Activated CD4-positive, alpha-beta T cell treated with anti-CD3 and anti-CD28 coated beads, Interleukin-2, amount 50 U/mL, for 1 hour (primary cell): ENCODE data around the gene ISLR2.
A peak's percentile ranks its signal among the peaks of the same experiment; 100 is the strongest.
"Not testable (repeated sequence)": the region's sequence is repeated elsewhere in the genome, so short reads cannot be mapped to it uniquely, and the experiment has no call there.

ENCODE experiments used
- DNase-seq: peaks from one replicate; pipeline ENCODE4 v3.0.0-alpha.2; 2020

The ISLR2 gene, protein sequence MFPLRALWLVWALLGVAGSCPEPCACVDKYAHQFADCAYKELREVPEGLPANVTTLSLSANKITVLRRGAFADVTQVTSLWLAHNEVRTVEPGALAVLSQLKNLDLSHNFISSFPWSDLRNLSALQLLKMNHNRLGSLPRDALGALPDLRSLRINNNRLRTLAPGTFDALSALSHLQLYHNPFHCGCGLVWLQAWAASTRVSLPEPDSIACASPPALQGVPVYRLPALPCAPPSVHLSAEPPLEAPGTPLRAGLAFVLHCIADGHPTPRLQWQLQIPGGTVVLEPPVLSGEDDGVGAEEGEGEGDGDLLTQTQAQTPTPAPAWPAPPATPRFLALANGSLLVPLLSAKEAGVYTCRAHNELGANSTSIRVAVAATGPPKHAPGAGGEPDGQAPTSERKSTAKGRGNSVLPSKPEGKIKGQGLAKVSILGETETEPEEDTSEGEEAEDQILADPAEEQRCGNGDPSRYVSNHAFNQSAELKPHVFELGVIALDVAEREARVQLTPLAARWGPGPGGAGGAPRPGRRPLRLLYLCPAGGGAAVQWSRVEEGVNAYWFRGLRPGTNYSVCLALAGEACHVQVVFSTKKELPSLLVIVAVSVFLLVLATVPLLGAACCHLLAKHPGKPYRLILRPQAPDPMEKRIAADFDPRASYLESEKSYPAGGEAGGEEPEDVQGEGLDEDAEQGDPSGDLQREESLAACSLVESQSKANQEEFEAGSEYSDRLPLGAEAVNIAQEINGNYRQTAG

DNA sequence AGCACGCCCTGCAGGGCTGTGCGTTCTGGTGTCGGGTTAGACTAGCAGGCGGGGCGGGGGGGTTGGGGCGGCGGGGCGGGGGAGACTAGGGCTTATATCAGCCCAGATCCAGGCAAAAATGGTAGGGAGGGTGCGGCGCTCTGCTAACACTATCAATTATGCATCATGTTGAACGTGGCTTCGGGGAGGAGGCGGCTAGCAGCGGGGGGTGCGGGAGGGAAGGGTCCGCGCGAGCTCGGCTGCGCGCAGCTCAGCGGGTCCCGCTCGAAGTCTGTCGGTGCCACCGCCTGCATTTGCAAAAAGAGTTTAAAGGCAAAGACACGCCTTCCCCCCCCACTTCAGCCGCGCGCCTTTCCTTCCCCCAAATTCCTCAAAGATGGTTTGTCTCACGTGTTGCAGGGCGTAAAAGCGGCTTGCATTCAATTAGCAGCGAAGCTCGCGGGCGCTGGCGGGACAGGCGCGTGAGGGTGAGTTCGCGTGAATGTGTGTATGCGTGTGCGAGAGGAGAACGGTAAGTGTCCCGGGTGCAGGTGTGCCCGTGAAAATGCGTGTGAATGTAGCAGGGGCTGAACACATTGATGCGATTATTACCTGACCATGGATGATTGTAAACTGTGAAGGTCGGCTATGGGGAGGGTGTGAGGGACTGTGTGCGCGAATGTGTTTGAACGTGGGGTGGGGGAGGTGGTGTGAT is at the start of gene ISLR2:
TSS of gene ISLR2 (plus strand) at position 432 of the 694 bp plus-strand sequence. CDS start 2,169 bp downstream, outside the sequence.
- no peak for DNase-seq

DNA sequence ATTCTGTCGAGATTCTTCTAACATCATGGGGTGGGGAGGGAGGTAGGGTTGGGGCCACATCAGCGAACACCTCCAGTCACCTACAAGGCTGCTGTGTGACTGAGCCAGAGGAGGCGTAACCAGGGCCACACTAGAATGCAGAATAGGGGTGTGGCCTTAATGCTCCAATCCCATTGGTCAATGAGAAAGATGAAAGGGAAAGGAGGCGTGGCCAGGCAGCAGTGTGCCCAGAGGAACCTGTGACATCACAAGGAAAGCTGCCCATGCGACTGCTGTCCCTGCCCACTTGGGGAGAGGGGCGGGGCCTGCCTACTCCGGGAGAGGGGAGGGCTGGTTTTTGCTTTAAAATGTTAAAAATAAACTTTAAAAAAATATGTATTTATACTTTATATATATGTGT is 47.9 kb upstream of the ISLR2 start, which contains the start of gene GOLGA6A:
TSS of gene GOLGA6A (minus strand) at position 101 of the 400 bp plus-strand sequence. CDS start at position 60, 41 bp downstream.
- DNase-seq: not testable (repeated sequence)

DNA sequence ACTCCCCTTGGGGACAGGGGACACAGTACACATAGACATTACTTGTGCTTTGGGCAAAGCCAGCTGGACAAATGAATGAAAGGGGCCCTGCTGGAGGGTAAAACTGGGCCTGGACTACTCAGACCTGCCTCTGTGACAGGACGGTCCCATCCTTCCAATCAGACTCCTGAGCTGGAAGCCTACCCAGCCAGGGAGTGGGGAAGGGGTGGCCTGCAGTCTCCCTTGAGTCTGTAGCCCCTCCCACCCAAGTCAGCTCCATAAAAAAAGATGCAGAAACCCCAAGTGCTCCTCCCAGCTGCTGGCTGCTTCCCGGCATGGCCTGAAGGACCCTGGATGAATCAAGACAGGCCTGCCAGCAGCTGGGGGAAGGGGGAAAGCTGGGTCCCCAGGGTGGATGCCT is 35.8 kb upstream of the ISLR2 start:
- not testable (repeated sequence) for DNase-seq

DNA sequence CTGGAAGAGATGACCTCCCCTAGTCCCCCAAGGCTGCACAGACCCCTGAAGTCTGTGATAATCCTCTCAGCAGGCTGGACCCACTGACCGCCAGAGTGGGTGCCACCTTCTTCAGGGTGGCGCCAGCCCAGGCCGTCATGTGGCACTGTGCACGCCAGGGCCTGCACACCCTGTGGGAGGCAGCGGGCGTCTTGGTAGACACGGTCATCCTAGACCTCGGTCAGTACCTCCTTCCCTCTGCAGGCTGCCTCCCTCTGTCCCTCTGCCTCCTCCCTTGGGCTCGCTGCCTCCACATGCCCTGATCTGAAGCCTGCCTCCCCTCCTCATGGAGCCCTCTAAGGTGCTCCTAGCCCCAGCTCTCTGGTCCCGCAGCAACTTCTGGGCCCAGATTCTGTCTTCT is 34.8 kb upstream of the ISLR2 start:
- DNase-seq: not testable (repeated sequence)

DNA sequence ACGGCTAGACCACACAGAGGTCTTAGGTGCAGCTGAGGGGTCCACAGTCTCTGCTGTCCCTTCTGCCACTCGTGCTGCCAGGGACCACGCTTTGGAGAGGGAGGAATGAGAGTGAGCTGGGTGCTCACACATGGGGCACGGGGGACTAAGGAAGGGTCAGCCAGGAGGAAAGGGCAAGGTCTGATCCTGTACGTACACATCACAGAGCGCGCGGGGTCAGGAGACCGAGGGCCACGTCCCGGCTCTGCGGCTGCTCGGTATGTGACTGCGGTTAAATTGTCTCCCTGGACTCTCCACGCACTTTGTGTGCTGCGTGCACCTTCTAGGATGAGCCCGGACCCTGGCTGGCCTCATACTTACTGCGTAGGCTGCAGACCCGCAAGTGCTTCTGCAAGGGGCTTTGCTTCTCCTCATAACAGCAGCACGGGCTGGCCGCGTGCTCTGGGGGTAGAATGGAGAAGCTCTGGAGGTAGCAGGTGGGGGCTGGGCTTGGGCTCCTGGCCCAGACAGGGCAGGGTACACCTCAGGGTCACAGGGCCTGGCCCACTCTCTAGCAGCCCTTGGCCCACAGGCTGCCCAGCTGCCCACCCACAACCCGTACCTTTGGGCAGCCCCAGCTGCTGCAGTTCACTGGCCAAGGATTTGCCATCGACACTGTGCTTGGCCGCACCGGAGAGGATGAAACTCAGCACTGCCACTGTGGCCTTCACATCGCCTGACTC is 33.5 kb upstream of the ISLR2 start:
- DNase-seq: not testable (repeated sequence)

DNA sequence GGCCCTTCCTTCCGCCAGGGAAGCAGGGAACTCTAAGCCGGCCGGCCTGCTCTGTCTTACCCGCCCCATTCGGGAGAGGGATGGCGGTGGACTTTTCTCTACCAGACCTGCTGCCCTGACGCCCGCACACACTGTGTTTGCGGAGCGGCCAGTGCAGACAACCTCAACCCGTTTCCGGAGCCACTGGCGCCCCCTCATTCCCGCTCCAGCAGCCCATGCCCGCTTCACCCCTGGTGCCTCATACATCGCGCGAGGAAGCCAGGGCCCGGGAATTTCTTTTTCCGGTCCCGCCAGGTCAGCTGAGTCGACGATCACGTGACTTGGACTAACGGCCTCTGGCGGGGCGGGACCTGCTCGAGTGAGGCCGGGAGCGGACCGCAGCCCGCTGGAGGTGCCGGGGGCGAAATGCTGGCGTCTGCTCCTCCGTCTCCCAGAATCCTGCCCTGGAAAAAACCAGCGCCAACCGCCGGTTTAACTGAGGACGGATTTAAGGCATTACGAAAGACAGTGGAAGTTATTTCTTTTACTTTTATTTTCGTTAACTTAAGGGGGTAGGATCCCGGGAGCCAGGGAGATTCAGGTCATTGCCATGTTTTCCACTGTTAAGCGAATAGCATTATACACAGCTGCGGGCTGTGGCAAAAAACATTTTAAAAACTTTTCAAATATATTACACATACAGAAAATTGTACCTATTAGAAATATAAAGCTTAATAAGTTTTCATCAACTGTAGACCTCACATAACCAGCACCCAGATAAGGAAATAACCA is 30.2 kb upstream of the ISLR2 start:
- peak; percentile 43 for DNase-seq

DNA sequence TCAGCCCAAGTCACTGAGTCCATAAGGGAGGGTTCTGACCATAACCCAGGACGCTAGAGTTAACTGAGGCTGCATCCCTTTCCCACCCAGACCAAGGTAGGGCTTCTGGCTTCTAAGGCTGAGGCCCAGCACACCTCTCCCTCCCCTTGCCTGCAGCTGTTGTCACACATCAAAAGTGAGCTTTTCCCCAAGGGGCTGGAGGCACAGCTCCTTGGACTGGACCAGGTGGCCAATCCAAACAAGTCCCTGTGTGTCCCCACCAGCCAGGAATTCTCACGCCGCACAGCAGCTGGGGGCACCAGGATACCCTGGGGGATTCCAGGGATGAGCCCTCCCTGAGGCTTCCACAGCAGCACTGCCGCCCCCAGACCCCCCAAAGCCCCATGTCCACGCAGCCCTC is 22.3 kb upstream of the ISLR2 start:
- no peak for DNase-seq

DNA sequence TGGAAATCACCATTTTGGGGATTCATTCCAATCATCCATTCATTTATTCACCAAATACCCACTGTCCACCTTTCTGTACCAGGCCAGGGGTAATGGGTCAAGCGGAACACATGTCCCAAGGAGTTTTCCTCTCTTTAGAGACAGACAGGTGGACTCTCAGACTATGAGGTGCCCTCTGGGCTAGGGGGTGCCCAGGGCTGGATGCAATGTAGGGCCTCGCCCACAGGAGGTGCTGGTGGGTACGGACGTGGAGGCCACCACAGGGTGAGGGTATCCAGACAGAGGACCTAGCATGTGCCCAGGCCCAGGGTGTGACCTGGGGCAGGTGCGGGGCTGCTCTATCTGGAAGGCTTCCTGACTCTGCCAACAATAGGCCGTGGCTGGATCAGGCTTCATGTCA is 21.8 kb upstream of the ISLR2 start:
- DNase-seq: not testable (repeated sequence)

DNA sequence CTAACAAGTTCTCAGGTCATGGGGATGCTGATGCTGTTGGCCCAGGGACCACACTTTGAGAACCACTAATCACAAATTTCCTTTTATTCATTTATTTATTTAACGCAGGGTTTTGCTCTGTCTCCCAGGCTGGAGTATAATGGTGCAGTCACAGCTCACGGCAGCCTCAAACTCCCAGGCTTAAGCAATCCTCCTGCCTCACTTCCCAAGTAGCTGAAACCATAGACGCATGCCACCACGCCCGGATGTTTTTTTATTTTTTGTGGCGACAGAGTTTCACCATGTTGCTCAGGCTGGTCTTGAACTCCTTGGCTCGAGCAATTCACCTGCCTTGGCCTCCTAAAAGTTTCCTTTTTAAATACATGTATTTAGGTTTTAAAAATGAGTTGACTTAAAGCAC is 20.7 kb upstream of the ISLR2 start:
- DNase-seq: no peak

DNA sequence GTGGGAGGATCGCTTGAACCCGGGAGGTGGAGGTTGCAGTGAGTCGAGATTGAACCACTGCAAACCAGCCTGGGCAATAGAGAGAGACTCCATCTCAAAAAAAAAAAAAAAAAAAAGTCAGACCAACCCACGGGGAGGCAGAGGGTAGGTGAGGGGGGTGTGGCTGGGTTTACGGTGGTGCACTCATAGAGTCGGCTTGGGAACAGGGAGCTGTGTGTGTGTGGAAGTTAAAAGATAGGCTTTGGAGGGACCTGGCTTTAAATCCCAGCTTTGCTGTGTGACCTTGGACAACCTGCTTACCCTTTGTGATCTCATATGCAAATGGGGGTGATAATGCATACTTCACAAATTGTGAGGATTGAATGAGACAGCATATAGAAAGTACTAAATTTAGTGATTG is 10.0 kb upstream of the ISLR2 start:
- no peak for DNase-seq

DNA sequence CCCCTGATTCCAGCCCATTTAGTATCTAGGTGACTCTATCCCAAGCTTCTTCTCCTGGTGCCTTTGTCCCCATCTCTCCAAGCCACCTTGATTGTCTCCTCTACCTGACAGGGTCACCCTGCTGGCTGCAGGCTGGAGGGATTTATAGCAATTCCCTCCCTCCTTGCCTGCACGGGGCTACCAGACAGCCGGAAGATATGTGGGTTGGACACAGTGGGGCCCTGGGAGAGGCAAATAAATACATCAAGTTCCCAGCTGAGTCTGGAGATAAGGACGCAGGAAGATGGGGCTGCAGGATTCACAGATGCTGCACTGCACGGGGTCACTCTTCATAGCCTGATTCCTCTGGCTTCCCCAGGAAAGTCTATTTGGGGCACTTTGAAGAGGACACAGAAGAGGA is 9.3 kb upstream of the ISLR2 start:
- no peak for DNase-seq

DNA sequence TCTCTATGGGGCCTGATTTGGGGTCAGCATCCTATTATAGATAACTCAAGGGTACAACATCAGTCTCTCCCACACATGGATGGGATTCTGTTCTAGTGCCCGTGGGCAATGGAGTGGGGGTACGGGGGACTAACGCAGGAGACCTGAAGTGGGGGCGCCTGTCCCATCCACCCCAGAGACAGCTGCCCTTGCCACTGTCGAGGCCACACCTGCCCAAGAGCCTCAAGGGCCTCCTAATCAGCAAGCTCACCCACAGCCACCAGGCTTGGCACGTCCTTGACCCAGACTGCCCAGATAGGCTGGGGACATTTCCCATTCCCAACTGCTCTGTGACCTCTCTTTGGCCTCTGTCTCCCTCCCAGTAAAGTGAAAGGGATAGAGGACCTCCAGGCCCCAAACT is 8.5 kb upstream of the ISLR2 start:
- DNase-seq: no peak

DNA sequence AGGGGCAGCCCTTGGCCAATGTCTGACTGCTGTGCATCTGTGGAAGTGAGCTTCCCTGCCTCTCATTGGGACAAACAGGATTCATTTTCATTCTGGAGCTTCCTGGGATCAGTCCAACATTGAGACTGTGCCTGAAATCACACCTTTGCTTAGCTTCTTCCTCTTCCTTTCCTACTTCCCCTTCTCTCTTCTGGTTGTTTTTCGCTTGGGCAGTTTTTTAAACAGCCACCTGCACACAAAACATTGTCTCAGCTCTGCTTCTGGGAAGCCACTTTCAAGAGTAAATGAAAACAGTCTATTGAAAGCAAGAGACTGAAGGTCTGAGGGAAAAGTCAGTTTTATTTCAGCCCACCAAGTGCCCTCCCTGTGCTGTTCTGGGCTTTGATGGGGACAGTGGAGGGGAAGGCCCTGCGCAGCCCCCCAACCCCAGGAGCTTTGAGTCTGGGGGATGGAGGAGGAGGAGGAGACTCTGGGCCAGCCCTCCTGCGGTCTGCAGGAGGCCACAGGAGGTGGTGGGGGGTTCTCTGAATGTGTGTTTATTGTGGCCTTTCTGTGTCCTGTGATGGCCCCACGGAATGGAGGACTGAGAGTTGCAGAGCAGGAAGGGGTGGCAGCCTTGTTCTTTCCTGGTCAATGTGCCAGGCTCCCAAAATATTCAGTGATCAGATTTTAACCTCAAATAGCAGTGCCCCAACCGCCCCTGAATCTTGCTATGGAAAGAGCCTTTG is 7.8 kb upstream of the ISLR2 start:
- DNase-seq: no peak

DNA sequence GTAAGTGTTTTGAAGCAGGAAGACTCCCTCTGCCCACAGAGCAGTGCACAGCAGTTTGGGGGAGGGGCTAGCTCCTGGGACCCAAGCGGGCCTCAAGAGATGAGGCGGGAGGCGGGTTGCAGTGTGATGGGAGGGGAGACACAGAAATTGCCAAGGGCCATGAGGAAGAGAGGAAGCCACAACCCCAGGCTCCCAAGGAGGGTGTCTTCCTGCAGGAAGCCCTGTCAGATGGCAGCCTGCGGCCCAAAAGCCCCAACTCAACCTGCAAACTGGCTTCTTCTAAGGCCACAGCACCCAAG is 7.3 kb upstream of the ISLR2 start:
- DNase-seq: no peak

DNA sequence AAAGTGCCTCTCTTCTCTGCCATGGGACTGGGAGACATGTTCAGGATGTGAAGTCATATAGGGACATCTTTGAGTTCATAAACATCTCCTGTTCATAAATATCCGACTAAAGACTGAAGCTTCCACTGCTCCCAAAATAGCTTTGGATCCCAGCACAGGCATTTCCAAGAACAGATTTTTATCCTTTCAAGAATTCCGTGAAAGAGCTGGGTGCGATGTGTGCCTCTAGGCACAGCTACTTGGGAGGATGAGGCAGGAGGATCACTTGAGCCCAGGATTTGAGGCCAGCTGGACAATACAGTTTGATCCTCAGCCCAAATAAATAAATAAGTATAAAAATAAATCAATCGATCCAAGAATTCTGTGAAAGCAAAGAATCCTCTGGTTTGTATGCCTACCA is 6.7 kb upstream of the ISLR2 start:
- DNase-seq: no peak

DNA sequence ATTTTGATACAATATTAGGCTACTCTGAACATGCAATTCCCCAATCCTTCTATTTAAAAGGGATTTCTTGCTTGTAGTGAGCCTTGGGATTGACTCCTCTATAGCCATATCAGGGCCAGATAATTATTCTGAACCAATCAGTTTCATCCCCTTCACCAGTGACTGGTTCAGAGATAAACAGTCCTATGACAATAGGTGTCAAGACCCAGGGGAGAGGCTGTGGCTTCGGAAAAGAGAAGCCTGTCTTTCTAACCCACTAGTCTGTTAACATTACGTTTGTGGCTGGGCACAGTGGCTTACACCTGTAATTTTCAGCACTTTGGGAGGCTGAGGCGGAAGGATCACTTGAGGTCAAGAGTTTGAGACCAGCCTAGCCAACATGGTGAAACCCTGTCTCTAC is 6.2 kb upstream of the ISLR2 start:
- no peak for DNase-seq

DNA sequence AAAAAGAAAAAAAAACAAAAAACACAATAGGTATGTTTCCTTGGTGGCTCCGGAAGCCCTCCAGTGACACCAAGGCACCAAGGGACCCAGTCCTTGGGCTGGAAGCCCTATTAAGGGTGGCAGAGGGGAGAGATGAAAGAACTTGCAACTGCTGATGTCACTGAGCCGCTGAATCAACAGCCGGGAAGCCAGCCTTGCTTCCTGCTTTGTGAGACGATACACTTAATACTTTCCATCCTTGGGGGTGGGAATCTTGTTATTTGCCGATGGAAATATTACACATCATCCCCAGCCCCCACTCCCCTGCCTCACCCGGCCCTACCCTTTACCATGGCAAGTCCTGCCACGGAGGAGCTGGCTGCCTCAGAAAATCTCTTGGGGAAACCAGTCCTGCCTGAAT is 5.6 kb upstream of the ISLR2 start:
- DNase-seq: no peak

DNA sequence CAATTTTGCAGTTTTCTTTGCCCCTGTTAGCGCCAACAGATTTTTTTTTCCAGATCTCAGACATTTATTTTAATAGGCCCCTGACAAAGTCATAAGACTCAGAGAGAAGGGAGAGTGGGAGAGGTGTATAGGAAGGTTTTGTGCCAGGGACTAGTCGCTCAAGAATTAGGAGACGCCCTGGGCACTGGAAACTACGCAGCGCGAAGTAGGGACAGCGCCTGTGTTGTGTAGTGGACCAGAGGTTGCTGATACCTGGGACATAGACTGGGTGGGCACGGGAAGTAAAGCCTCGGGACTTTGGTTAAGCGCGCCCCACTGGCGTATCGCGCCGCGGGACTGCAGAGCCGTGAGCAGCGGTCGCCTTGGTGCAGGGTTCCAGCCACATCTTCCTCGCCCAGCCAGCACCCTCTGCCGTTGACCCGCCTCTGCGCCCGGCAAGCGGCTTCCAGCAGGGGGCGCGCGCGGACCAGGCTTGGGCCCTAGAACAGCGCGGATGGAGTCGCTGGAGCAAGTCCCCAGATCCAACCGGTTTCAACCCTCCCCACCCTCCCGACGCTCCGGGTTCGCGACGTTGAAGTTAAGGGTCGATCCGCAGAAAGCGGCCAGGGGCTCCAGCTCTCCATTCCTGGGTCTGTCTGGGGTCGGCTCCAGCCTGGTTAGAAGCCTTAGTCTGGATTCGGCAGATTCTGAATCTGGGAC is 3.0 kb upstream of the ISLR2 start:
- peak; percentile 82 for DNase-seq

DNA sequence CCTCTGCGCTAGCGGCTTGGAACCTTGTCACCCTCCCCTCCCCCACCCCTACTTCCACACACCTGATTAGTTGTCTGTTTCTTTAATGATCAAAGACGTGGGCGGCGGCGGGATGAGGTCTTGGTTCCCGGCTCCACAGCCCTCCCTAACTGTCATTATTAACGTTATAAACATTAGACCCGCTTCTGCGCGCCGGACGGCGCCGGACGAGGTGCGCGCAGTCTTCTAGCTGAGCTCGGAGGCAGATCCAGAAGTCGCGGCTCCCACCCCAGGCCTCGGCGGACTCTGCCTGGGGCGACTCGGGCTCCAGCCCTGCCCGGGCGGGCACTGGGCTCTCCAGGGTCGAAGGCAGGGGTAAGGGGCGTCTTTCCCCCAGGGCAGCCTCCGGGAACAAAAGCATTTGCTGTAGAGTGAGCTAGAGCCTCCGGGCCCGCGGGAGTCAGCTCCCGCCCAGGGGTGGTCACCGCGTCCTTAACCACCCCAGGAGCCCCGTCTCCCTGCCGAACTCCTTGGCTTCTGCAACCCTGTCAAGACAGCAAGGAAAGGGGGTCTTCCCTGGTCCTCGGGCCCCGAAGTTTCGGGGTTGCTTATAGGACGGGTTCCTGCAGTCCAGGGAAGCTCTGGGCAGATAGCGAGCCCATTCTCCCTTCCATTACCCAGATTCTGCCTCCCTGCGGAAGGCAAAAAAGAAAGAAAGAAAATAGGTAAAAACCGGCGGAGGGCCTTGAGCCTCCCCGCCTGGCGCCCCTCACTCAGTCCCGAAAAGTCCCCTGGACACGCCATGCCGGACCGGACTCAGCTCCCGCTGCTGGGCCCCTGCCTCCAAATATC is 2.2 kb upstream of the ISLR2 start:
- DNase-seq: no peak
